HEK293 (cell line): ENCODE data around the gene PERM1.

ENCODE experiments used
- CTCF ChIA-PET: fragments of 350-600 bp; formaldehyde crosslinking; extraction: SDS; loops from one replicate; lab custom pipeline; 2021; ENCODE audit warnings: antibody characterized with exemption; lab: Yijun Ruan, JAX
- POLR2A ChIA-PET: fragments of 300-600 bp; formaldehyde crosslinking; extraction: SDS; loops from one replicate; lab custom pipeline; 2020; ENCODE audit warnings: antibody characterized with exemption, inconsistent platforms; lab: Yijun Ruan, JAX
- H3K27ac ChIP-seq: fragments of 200-500 bp; sonication (Bioruptor generic); 2 replicates; pipeline ENCODE4 v1.5.1; 2014; ENCODE audit warnings: low read depth, low read length, control low read depth, inconsistent platforms; ENCODE audit errors: extremely low read depth
- H3K36me3 ChIP-seq, 2 experiments: fragments of 200-500 bp in 1 of 2; sonication (Bioruptor generic) in 1 of 2; 1 replicate in 1 of 2; 2 replicates in 1 of 2; pipeline ENCODE4 v1.5.1; 2014 to 2017; ENCODE audit warnings: inconsistent platforms in 2 of 2, low read length in 2 of 2; ENCODE audit not compliant: control insufficient read depth in 2 of 2, insufficient read depth in 1 of 2
- H3K4me1 ChIP-seq: fragments of 200-500 bp; sonication (Bioruptor generic); 2 replicates; pipeline ENCODE4 v1.5.1; 2014; ENCODE audit warnings: mild to moderate bottlenecking, low read length, inconsistent platforms; ENCODE audit not compliant: control insufficient read depth, insufficient read depth
- H3K4me3 ChIP-seq: 2 replicates; pipeline ENCODE4 v1.5.1; 2011; ENCODE audit warnings: low read depth, mild to moderate bottlenecking, control low read depth, low read length, moderate library complexity
- H3K9me3 ChIP-seq: fragments of 200-500 bp; sonication (Bioruptor generic); 2 replicates; pipeline ENCODE4 v1.5.1; 2014; ENCODE audit warnings: low read depth, low read length, inconsistent platforms; ENCODE audit not compliant: control insufficient read depth, insufficient read depth
- GLIS2 ChIP-seq: fragments of 450-650 bp; formaldehyde crosslinking; IDR thresholded peaks from 2 replicates; pipeline ENCODE4 v1.5.1; 2016; ENCODE audit warnings: missing biosample characterization, missing genetic modification characterization
- IKZF3 ChIP-seq: fragments of 450-650 bp; IDR thresholded peaks from 2 replicates; pipeline ENCODE4 v1.5.0; 2018; ENCODE audit warnings: missing biosample characterization, mild to moderate bottlenecking, missing genetic modification characterization, moderate library complexity
- KLF8 ChIP-seq: fragments of 450-650 bp; formaldehyde crosslinking; IDR thresholded peaks from 2 replicates; pipeline ENCODE4 v1.5.1; 2016; ENCODE audit warnings: missing biosample characterization, missing genetic modification characterization
- PRDM1 ChIP-seq: fragments of 450-650 bp; formaldehyde crosslinking; IDR thresholded peaks from 2 replicates; pipeline ENCODE4; 2016; ENCODE audit warnings: missing biosample characterization, missing genetic modification characterization
- PRDM10 ChIP-seq: fragments of 450-650 bp; formaldehyde crosslinking; IDR thresholded peaks from 2 replicates; pipeline ENCODE4 v1.5.1; 2016; ENCODE audit warnings: missing biosample characterization, missing genetic modification characterization
- SCRT1 ChIP-seq: fragments of 450-650 bp; formaldehyde crosslinking; IDR thresholded peaks from 2 replicates; pipeline ENCODE4 v1.5.1; 2016; ENCODE audit warnings: missing biosample characterization, missing genetic modification characterization, borderline replicate concordance
- ZBTB1 ChIP-seq: fragments of 450-650 bp; formaldehyde crosslinking; IDR thresholded peaks from 2 replicates; pipeline ENCODE4 v1.5.1; 2016; ENCODE audit warnings: missing biosample characterization, missing genetic modification characterization
- ZEB2 ChIP-seq: fragments of 450-650 bp; formaldehyde crosslinking; IDR thresholded peaks from 2 replicates; pipeline ENCODE4 v1.5.1; 2016; ENCODE audit warnings: missing biosample characterization, missing genetic modification characterization
- ZFP3 ChIP-seq: fragments of 450-650 bp; formaldehyde crosslinking; IDR thresholded peaks from 2 replicates; pipeline ENCODE4 v1.5.1; 2016; ENCODE audit warnings: low read depth, missing biosample characterization, missing genetic modification characterization
- ZIC2 ChIP-seq: fragments of 450-650 bp; formaldehyde crosslinking; IDR thresholded peaks from 2 replicates; pipeline ENCODE4 v1.5.1; 2016; ENCODE audit warnings: missing biosample characterization, missing genetic modification characterization
- ZNF157 ChIP-seq: fragments of 450-650 bp; formaldehyde crosslinking; IDR thresholded peaks from 2 replicates; pipeline ENCODE4 v1.5.1; 2016; ENCODE audit warnings: missing biosample characterization, missing genetic modification characterization
- ZNF19 ChIP-seq: fragments of 450-650 bp; formaldehyde crosslinking; IDR thresholded peaks from 2 replicates; pipeline ENCODE4; 2016; ENCODE audit warnings: missing biosample characterization, missing genetic modification characterization, low read depth
- ZNF423 ChIP-seq: fragments of 450-650 bp; formaldehyde crosslinking; IDR thresholded peaks from 2 replicates; pipeline ENCODE4 v1.5.1; 2016; ENCODE audit warnings: missing biosample characterization, missing genetic modification characterization
- ZNF530 ChIP-seq: fragments of 450-650 bp; formaldehyde crosslinking; IDR thresholded peaks from 2 replicates; pipeline ENCODE4 v1.5.1; 2016; ENCODE audit warnings: low read depth, missing biosample characterization, missing genetic modification characterization
- ZNF561 ChIP-seq: fragments of 450-650 bp; IDR thresholded peaks from 2 replicates; pipeline ENCODE4 v1.5.1; 2018; ENCODE audit warnings: missing biosample characterization, missing genetic modification characterization, borderline replicate concordance
- TF ChIP-seq, protein P1 (sequence below): fragments of 450-650 bp; formaldehyde crosslinking; IDR thresholded peaks from 2 replicates; pipeline ENCODE4 v1.5.1; 2016; ENCODE audit warnings: missing biosample characterization, missing genetic modification characterization
- TF ChIP-seq, protein P2 (sequence below): fragments of 450-650 bp; formaldehyde crosslinking; IDR thresholded peaks from 2 replicates; pipeline ENCODE4 v1.5.1; 2016; ENCODE audit warnings: missing biosample characterization, missing genetic modification characterization
- TF ChIP-seq, protein P3 (sequence below): fragments of 450-650 bp; formaldehyde crosslinking; IDR thresholded peaks from 2 replicates; pipeline ENCODE4 v1.5.1; 2016; ENCODE audit warnings: missing biosample characterization, missing genetic modification characterization
- TF ChIP-seq, protein P4 (sequence below): fragments of 450-650 bp; formaldehyde crosslinking; IDR thresholded peaks from 2 replicates; pipeline ENCODE4 v1.5.1; 2016; ENCODE audit warnings: missing biosample characterization, missing genetic modification characterization

Gene PERM1

GRCh38 chr1:931380-932172, 50.3 kb downstream of the PERM1 start (continued):
- TF ChIP-seq ZEB2 (tag by site-specific recombination) (peak; percentile 55), ZNF423 (tag by site-specific recombination) (peak; percentile 67; the same call in 1 of the 2 replicates), ZNF561 (tag by site-specific recombination) (peak; percentile 86), KLF8 (tag by site-specific recombination) (0 out of 2 replicates have a peak, but pooled peaks have one; percentile 17), ZNF19 (no peak), ZFP3 (tag by site-specific recombination) (peak; percentile 99)
- TF ChIP-seq, protein P1, sequence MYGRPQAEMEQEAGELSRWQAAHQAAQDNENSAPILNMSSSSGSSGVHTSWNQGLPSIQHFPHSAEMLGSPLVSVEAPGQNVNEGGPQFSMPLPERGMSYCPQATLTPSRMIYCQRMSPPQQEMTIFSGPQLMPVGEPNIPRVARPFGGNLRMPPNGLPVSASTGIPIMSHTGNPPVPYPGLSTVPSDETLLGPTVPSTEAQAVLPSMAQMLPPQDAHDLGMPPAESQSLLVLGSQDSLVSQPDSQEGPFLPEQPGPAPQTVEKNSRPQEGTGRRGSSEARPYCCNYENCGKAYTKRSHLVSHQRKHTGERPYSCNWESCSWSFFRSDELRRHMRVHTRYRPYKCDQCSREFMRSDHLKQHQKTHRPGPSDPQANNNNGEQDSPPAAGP (tag by site-specific recombination), result peak; percentile 51; the same call in 1 of the 2 replicates
- TF ChIP-seq, protein P2, sequence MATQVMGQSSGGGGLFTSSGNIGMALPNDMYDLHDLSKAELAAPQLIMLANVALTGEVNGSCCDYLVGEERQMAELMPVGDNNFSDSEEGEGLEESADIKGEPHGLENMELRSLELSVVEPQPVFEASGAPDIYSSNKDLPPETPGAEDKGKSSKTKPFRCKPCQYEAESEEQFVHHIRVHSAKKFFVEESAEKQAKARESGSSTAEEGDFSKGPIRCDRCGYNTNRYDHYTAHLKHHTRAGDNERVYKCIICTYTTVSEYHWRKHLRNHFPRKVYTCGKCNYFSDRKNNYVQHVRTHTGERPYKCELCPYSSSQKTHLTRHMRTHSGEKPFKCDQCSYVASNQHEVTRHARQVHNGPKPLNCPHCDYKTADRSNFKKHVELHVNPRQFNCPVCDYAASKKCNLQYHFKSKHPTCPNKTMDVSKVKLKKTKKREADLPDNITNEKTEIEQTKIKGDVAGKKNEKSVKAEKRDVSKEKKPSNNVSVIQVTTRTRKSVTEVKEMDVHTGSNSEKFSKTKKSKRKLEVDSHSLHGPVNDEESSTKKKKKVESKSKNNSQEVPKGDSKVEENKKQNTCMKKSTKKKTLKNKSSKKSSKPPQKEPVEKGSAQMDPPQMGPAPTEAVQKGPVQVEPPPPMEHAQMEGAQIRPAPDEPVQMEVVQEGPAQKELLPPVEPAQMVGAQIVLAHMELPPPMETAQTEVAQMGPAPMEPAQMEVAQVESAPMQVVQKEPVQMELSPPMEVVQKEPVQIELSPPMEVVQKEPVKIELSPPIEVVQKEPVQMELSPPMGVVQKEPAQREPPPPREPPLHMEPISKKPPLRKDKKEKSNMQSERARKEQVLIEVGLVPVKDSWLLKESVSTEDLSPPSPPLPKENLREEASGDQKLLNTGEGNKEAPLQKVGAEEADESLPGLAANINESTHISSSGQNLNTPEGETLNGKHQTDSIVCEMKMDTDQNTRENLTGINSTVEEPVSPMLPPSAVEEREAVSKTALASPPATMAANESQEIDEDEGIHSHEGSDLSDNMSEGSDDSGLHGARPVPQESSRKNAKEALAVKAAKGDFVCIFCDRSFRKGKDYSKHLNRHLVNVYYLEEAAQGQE (tag by site-specific recombination), result no peak; the same call in 1 of the 2 replicates
- TF ChIP-seq, protein P3, sequence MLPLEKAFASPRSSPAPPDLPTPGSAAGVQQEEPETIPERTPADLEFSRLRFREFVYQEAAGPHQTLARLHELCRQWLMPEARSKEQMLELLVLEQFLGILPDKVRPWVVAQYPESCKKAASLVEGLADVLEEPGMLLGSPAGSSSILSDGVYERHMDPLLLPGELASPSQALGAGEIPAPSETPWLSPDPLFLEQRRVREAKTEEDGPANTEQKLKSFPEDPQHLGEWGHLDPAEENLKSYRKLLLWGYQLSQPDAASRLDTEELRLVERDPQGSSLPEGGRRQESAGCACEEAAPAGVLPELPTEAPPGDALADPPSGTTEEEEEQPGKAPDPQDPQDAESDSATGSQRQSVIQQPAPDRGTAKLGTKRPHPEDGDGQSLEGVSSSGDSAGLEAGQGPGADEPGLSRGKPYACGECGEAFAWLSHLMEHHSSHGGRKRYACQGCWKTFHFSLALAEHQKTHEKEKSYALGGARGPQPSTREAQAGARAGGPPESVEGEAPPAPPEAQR (tag by site-specific recombination), result 0 out of 2 replicates have a peak, but pooled peaks have one; percentile 50
- TF ChIP-seq, protein P4, sequence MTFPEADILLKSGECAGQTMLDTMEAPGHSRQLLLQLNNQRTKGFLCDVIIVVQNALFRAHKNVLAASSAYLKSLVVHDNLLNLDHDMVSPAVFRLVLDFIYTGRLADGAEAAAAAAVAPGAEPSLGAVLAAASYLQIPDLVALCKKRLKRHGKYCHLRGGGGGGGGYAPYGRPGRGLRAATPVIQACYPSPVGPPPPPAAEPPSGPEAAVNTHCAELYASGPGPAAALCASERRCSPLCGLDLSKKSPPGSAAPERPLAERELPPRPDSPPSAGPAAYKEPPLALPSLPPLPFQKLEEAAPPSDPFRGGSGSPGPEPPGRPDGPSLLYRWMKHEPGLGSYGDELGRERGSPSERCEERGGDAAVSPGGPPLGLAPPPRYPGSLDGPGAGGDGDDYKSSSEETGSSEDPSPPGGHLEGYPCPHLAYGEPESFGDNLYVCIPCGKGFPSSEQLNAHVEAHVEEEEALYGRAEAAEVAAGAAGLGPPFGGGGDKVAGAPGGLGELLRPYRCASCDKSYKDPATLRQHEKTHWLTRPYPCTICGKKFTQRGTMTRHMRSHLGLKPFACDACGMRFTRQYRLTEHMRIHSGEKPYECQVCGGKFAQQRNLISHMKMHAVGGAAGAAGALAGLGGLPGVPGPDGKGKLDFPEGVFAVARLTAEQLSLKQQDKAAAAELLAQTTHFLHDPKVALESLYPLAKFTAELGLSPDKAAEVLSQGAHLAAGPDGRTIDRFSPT (tag by site-specific recombination), result 0 out of 2 replicates have a peak, but pooled peaks have one; percentile 57

- Histone ChIP-seq H3K9me3 (no peaks in the 10 kb centered on the region), H3K4me3 (no peak overlapping the region), H3K36me3 (peaks cover 0 to 65% of the 10 kb centered on the region in 2 experiments; a peak in 1 of 3 replicates), H3K4me1 (peaks cover 24% of the 10 kb centered on the region), H3K27ac (peak overlapping the region; percentile 25; the same call in 1 of the 2 replicates)
- CTCF ChIA-PET, result interaction anchor here (1.0 to 2.7 kb wide), 5 partner anchors 8 to 25 kb away, joined by 3 to 16 read pairs (median 3); no protein-coding TSS in a partner anchor
- POLR2A ChIA-PET, result interaction anchor here (0.8 to 6.5 kb wide), 6 partner anchors 11 to 45 kb away, joined by 3 to 111 read pairs (median 4); no protein-coding TSS in a partner anchor
- TF ChIP-seq ZNF530 (no peak), IKZF3 (tag by site-specific recombination) (no peak), ZNF157 (no peak), ZIC2 (tag by site-specific recombination) (peak; percentile 99), PRDM1 (no peak), ZBTB1 (no peak), SCRT1 (peak; percentile 86; the same call in 1 of the 2 replicates), PRDM10 (no peak), GLIS2 (tag by site-specific recombination) (peak; percentile 31; the same call in 1 of the 2 replicates)
- TF ChIP-seq, protein P4 (tag by site-specific recombination), result 0 out of 2 replicates have a peak, but pooled peaks have one; percentile 48
These were observed 51.2 kb downstream of the PERM1 start for GRCh38 chr1:930633-931138.
